IPS-NIHi7 (cell line): ENCODE results near the gene TRRAP.

ENCODE experiments used
- DNase-seq: peaks from one replicate; pipeline ENCODE4 v3.0.0; 2012; ENCODE audit warnings: mixed read lengths; ENCODE audit errors: extremely low spot score

TRRAP gene

DNA sequence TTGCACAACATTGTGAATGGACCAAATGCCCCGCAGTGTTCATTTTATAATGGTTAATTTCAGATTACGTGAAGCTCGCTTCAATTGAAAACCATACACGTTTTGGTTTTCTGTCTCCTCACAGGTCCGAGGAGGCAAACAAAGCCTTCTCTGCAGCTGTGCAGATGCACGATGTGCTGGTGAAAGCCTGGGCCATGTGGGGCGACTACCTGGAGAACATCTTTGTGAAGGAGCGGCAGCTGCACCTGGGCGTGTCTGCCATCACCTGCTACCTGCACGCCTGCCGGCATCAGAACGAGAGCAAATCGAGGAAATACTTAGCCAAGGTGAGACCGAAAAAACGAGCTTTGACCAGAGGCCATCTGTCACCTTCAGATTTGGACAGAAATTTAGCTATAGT is 110.3 kb downstream of the TRRAP start:
- DNase-seq = no peak

GRCh38 chr7:98990356-98990755 is 112.0 kb downstream of the TRRAP start:
- no peak for DNase-seq

GRCh38 chr7:98991141-98991540 is 112.8 kb downstream of the TRRAP start:
- no peak for DNase-seq

GRCh38 chr7:98992076-98992475 is 113.7 kb downstream of the TRRAP start:
- no peak for DNase-seq

- DNase-seq = peak; percentile 45
Observed at GRCh38 chr7:98993024-98993897, 114.9 kb downstream of the TRRAP start.

- DNase-seq = no peak
Observed at GRCh38 chr7:98994046-98994944, 116.0 kb downstream of the TRRAP start.

- DNase-seq = no peak
Observed at GRCh38 chr7:98995111-98995510, 116.8 kb downstream of the TRRAP start.

- DNase-seq = no peak
Observed at GRCh38 chr7:98995523-98996149, 117.3 kb downstream of the TRRAP start.

- no peak for DNase-seq
Observed at GRCh38 chr7:98996150-98996552, 117.8 kb downstream of the TRRAP start.

GRCh38 chr7:98997846-98998245 is 119.5 kb downstream of the TRRAP start:
- no peak for DNase-seq

- DNase-seq = no peak
Observed at GRCh38 chr7:98998821-98999725, 120.7 kb downstream of the TRRAP start.

- DNase-seq = no peak
Observed at GRCh38 chr7:99000196-99000903, 122.0 kb downstream of the TRRAP start.

GRCh38 chr7:99000904-99001465 is 122.7 kb downstream of the TRRAP start:
- no peak for DNase-seq

DNA sequence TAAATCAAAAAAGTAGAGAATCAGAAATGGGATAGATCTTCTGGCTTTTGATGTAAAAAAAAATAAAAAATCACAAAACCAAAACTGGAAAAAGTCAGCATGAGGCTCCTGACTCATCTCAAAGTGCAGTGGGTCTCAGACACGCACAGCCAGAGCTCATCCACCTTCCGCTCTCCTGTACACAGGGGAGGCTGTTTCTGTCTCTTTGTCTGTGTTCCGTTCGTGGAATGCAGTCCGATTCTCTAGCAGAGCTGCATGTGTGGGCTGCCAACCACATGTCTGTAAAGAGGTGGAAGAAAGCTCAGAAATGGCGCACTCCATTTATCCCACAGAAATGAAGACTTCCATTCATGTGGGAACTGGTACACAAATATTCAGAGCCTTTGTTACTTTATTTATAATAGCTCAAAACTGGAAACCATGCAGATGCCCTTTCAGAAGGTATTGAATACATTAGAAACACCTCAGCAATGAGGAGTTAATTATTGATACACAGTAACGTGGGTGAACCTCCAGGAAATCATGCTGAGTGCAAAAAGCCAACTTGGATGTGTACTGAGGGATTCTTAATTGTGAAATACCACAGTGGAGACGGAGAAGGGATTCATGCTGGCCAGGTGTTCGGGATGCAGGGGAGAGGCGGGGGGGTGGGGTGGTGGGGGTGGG is 123.3 kb downstream of the TRRAP start:
- no peak for DNase-seq

DNA sequence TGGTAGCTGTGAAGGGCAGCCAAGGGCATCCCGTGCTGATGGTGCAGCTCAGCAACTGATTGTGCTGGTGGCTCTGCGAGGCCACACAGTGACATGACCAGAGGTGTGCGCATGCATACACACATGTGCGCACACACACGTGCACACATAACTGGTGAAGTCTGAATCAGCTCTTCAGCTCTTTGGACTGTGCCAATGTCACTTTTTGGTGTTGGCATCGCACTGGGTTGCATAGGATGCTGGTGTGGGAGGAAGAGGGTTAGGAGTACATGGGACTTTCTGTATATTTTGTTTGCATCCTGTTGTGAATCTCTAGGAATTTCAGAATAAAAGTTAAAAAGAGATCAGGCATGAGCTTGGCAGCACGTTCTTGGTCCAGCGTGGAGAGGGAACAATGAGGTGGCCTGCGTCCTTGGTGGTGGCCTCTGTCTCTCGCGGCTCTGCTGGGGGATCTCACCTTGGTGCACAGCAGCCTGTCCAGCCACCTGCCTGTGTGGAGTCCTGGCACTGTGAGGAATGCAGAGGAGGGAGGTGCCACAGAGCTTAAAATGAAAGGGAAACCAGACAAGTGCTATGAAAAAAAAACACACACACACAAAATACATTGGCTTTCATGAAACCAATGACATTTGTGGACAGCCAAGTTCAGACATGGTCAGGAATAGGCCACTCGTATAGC is 124.0 kb downstream of the TRRAP start:
- DNase-seq = no peak

GRCh38 chr7:99002827-99003212 is 124.5 kb downstream of the TRRAP start:
- no peak for DNase-seq

- no peak for DNase-seq
Observed at GRCh38 chr7:99003419-99003818, 125.1 kb downstream of the TRRAP start.

DNA sequence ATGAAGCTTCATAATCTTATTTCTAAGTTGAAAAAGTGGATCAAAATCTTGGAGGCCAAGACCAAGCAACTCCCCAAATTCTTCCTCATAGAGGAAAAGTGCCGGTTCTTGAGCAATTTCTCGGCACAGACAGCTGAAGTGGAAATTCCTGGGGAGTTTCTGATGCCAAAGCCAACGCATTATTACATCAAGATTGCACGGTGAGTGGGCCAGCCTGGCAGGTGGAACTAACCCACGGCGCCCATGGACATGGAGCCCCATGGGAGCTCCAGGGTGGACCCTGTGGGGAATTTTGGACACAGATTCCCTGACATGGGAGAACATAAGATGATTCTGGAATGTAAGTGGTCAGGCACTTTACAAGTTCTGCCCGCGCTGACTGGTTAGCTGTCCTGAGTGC is 125.9 kb downstream of the TRRAP start:
- no peak for DNase-seq
